Right lobe of liver (tissue), 6 donors: ENCODE measurements around the gene TSHR. TPM values are rescaled to one million over a fixed set of nuclear protein-coding genes. Genes with fewer than 3 reads are reported as not detected.

Source experiments
- ATAC-seq, 4 donors: fragments of 200-7000 bp; cut with Tn5 transposase; one replicate each; pipeline ENCODE4 v1.9.1; 2020; ENCODE audit warnings: mild to moderate bottlenecking in 4 of 4, moderate library complexity in 4 of 4
- DNase-seq, 3 donors: peaks; one replicate each; pipeline ENCODE4 v3.0.0-alpha.2; 2020
- H3K27ac ChIP-seq, 3 donors: fragments of 200-600 bp; one replicate each; pipeline ENCODE4 v1.8.0; 2022
- H3K27me3 ChIP-seq, 2 donors: fragments of 200-600 bp; one replicate each; pipeline ENCODE4 v1.8.0; 2022
- H3K36me3 ChIP-seq, 4 donors: fragments of 200-600 bp; sonication (generic) in 1 of 4; one replicate each; pipeline versions ENCODE4 v1.5.1 to v1.8.0; 2017 to 2022; ENCODE audit warnings: control low read depth in 1 of 4
- H3K4me1 ChIP-seq, 4 donors: fragments of 200-600 bp; sonication (generic) in 1 of 4; one replicate each; pipeline versions ENCODE4 v1.5.1 to v1.8.0; 2017 to 2022; ENCODE audit warnings: control low read depth in 1 of 4
- H3K4me3 ChIP-seq, 3 donors: fragments of 200-600 bp; one replicate each; pipeline ENCODE4 v1.8.0; 2022
- H3K9me3 ChIP-seq, 4 donors: fragments of 200-600 bp; sonication (generic) in 1 of 4; one replicate each; pipeline versions ENCODE4 v1.5.1 to v1.8.0; 2017 to 2022; ENCODE audit warnings: control low read depth in 1 of 4
- CTCF ChIP-seq, 4 donors: fragments of 200-600 bp in 3 of 4; fragments of 450-650 bp in 1 of 4; IDR thresholded peaks; one replicate each; pipeline versions ENCODE4 v1.5.1 to v1.8.0; 2016 to 2022; ENCODE audit warnings: antibody characterized with exemption in 4 of 4, mild to moderate bottlenecking in 2 of 4
- POLR2A ChIP-seq: fragments of 450-650 bp; IDR thresholded peaks from one replicate; pipeline ENCODE4 v1.6.1; 2017; ENCODE audit warnings: antibody characterized with exemption, mild to moderate bottlenecking
- WGBS: methylation state at CpG from one replicate; pipeline ENCODE4 v1.1.6; 2018; ENCODE audit warnings: low coverage, low lambda C conversion rate; ENCODE audit not compliant: insufficient coverage; ENCODE audit errors: missing lambda C conversion rate; 5-methylcytosine and 5-hydroxymethylcytosine counted together
- intact Hi-C, 2 donors: fragments of 100-400 bp; cut with DNase I; formaldehyde crosslinking; loops; one replicate each; pipeline versions ENCODE4 v1.11.2 to v1.14.1; 2022
- total RNA-seq, 6 experiments: library from RNA; depleted of rRNA in 2 of 6; stranded (reverse); fragments of >200 nt in 2 of 6; fragmentation: NEBNext Ultra II Directional in 3 of 6; extraction: Animal tissue kit (Norgen Biotek cat#: 25700) in 3 of 6; gene quantifications; one replicate each; pipeline versions ENCODE4 v1.1.0 to v1.2.4, GENCODE V29; 2016 to 2023
- donor health status: DM: no; HTN: yes; CAD: no.
- donor health status: DM: no; HTN: no; CAD: no.
- donor health status: DM: no; HTN: no; CAD: no.
- donor health status: DM: no; HTN: yes; CAD: no.
- donor health status: DM: no; HTN: yes; CAD: no.

The TSHR gene
- total RNA-seq, 6 experiments from 2014 or later = 0.37 TPM; not detected in 5

GRCh38 chr14:80941241-80942185 lies 13.9 kb upstream of the TSHR start, which contains the start of gene CEP128:
CEP128 (minus strand) TSS chr14:80941738.
- 1% methylated on average over 34 of the region's 40 CpGs for WGBS
- H3K27ac ChIP-seq = no peak within 1 kb of the TSS

GRCh38 chr14:80942191-80942600 lies 13.2 kb upstream of the TSHR start:
- no peaks in the 10 kb centered on the region for H3K9me3 ChIP-seq
- TF ChIP-seq CTCF (IDR thresholded peaks at IDR 0.05) = no peak
- no peak for TF ChIP-seq POLR2A

More at GRCh38 chr14:80941241-80942185, 13.9 kb upstream of the TSHR start, which contains the start of gene CEP128:
- H3K27me3 ChIP-seq = no peaks in the 10 kb centered on the region
- H3K4me3 ChIP-seq = peak within 1 kb of the TSS; percentile 37 to 73 (median 72)
- peak; percentile 100 for ATAC-seq
- H3K4me1 ChIP-seq = peaks cover 0 to 4% (median 0%) of the 10 kb centered on the region in 4 donors
- no peaks in the 10 kb centered on the region for H3K9me3 ChIP-seq
- intact Hi-C loops = no loop called here
- TF ChIP-seq POLR2A = no peak
- no peak for TF ChIP-seq CTCF (IDR thresholded peaks at IDR 0.05)
- no peaks in the 10 kb centered on the region for H3K36me3 ChIP-seq
- peak; percentile 94 to 96 (median 95) for DNase-seq

GRCh38 chr14:80944861-80945617 lies 10.4 kb upstream of the TSHR start:
- Histone ChIP-seq H3K4me3 (no peak overlapping the region), H3K27me3 (no peaks in the 10 kb centered on the region), H3K36me3 (no peaks in the 10 kb centered on the region), H3K27ac (no peak overlapping the region), H3K4me1 (peaks cover 0 to 18% (median 0%) of the 10 kb centered on the region in 4 donors), H3K9me3 (no peaks in the 10 kb centered on the region)
- 62% methylated on average over 5 of the region's 5 CpGs for WGBS
- intact Hi-C loops = no loop called here
- no peak for ATAC-seq
- no peak for DNase-seq
- TF ChIP-seq CTCF (IDR thresholded peaks at IDR 0.05) (no peak), POLR2A (no peak)

More at GRCh38 chr14:80942191-80942600, 13.2 kb upstream of the TSHR start:
- H3K4me1 ChIP-seq = peaks cover 0 to 4% (median 0%) of the 10 kb centered on the region in 4 donors
- intact Hi-C loops = no loop called here
- no peaks in the 10 kb centered on the region for H3K27me3 ChIP-seq
- H3K27ac ChIP-seq = no peak overlapping the region
- peak overlapping the region in 1 of 3 donors; percentile 73 for H3K4me3 ChIP-seq
- WGBS = 26% methylated on average over 5 of the region's 5 CpGs
- DNase-seq = no peak
- no peaks in the 10 kb centered on the region for H3K36me3 ChIP-seq
- ATAC-seq = no peak

GRCh38 chr14:80946187-80946586 lies 9.2 kb upstream of the TSHR start:
- H3K9me3 ChIP-seq = no peaks in the 10 kb centered on the region
- 82% methylated on average over 1 of the region's 1 CpG for WGBS
- H3K36me3 ChIP-seq = no peaks in the 10 kb centered on the region
- H3K4me3 ChIP-seq = no peak overlapping the region
- H3K27ac ChIP-seq = no peak overlapping the region
- no peak for DNase-seq
- intact Hi-C loops = no loop called here
- H3K27me3 ChIP-seq = no peaks in the 10 kb centered on the region
- TF ChIP-seq CTCF (IDR thresholded peaks at IDR 0.05) = no peak
- no peak for TF ChIP-seq POLR2A
- H3K4me1 ChIP-seq = peaks cover 0 to 15% (median 0%) of the 10 kb centered on the region in 4 donors
- ATAC-seq = no peak
